Suprapubic skin (tissue), 4 donors: ENCODE results near the gene DSCAM. TPM values are rescaled to one million over a fixed set of nuclear protein-coding genes. Genes with fewer than 3 reads are reported as not detected.

Experiments used
- DNase-seq, 2 donors: peaks; one replicate each; pipeline ENCODE4 v3.0.0-alpha.2; 2019; ENCODE audit warnings: low spot score in 2 of 2
- H3K27ac ChIP-seq: fragments of 200-600 bp; sonication (generic); one replicate; pipeline ENCODE4 v1.5.1; 2019
- H3K27me3 ChIP-seq: fragments of 200-600 bp; sonication (generic); one replicate; pipeline ENCODE4 v1.5.1; 2019
- H3K36me3 ChIP-seq: fragments of 200-600 bp; sonication (generic); one replicate; pipeline ENCODE4 v1.5.1; 2019
- H3K4me1 ChIP-seq: fragments of 200-600 bp; sonication (generic); one replicate; pipeline ENCODE4 v1.5.1; 2019
- H3K4me3 ChIP-seq: fragments of 200-600 bp; sonication (generic); one replicate; pipeline ENCODE4 v1.5.1; 2019; ENCODE audit warnings: mild to moderate bottlenecking
- H3K9me3 ChIP-seq: fragments of 200-600 bp; sonication (generic); one replicate; pipeline ENCODE4 v1.5.1; 2019
- CTCF ChIP-seq, 2 donors: fragments of 200-600 bp in 1 of 2; fragments of 450-650 bp in 1 of 2; sonication (generic) in 1 of 2; IDR thresholded peaks; one replicate each; pipeline ENCODE4 v1.5.1; 2016 to 2019; ENCODE audit warnings: antibody characterized with exemption in 2 of 2, mild to moderate bottlenecking in 1 of 2, moderate library complexity in 1 of 2
- EP300 ChIP-seq: sonication (generic); formaldehyde crosslinking; IDR thresholded peaks from one replicate; pipeline ENCODE4 v1.6.1; 2017; ENCODE audit warnings: antibody characterized with exemption
- POLR2A ChIP-seq, 2 donors: fragments of 450-650 bp; IDR thresholded peaks; one replicate each; pipeline ENCODE4 v1.6.1; 2017; ENCODE audit warnings: antibody characterized with exemption in 2 of 2, mild to moderate bottlenecking in 2 of 2, moderate library complexity in 2 of 2
- POLR2AphosphoS5 ChIP-seq, 3 donors: sonication (generic); formaldehyde crosslinking; IDR thresholded peaks; one replicate each; pipeline ENCODE4 v1.6.1; 2017; ENCODE audit warnings: antibody characterized with exemption in 3 of 3
- WGBS: methylation state at CpG from one replicate; pipeline ENCODE4 v1.1.5; 2018; 5-methylcytosine and 5-hydroxymethylcytosine counted together
- total RNA-seq, 4 donors: library from RNA; depleted of rRNA; stranded (reverse); fragments of >200 nt; gene quantifications; one replicate each; pipeline ENCODE4 v1.1.0, GENCODE V29; 2016

Gene DSCAM
- total RNA-seq, 4 donors from 2014 or later = 0.08 TPM; not detected in 3

GRCh38 chr21:40250514-40251294 lies 596.3 kb downstream of the DSCAM start:
- TF ChIP-seq POLR2A (IDR thresholded peaks at IDR 0.05) (no peak), EP300 (no peak), CTCF (IDR thresholded peaks at IDR 0.05) (no peak), POLR2AphosphoS5 (IDR thresholded peaks at IDR 0.05) (no peak)
- Histone ChIP-seq H3K27ac (no peak overlapping the region), H3K4me1 (no peaks in the 10 kb centered on the region), H3K4me3 (no peak overlapping the region), H3K9me3 (peaks cover 5% of the 10 kb centered on the region), H3K36me3 (no peaks in the 10 kb centered on the region), H3K27me3 (no peaks in the 10 kb centered on the region)
- DNase-seq = no peak
- 79% methylated on average over 7 of the region's 7 CpGs for WGBS

- no peak overlapping the region for H3K4me3 ChIP-seq
- 51% methylated on average over 4 of the region's 4 CpGs for WGBS
- no peak overlapping the region for H3K27ac ChIP-seq
- no peaks in the 10 kb centered on the region for H3K36me3 ChIP-seq
- no peaks in the 10 kb centered on the region for H3K4me1 ChIP-seq
- no peak for TF ChIP-seq POLR2AphosphoS5 (IDR thresholded peaks at IDR 0.05)
- no peak for TF ChIP-seq CTCF (IDR thresholded peaks at IDR 0.05)
- no peak for TF ChIP-seq EP300
- no peak for TF ChIP-seq POLR2A (IDR thresholded peaks at IDR 0.05)
- no peaks in the 10 kb centered on the region for H3K27me3 ChIP-seq
- H3K9me3 ChIP-seq = peaks cover 5% of the 10 kb centered on the region
- no peak for DNase-seq
Measured at GRCh38 chr21:40244981-40245380, 602.0 kb downstream of the DSCAM start.

GRCh38 chr21:40243685-40244084 lies 603.3 kb downstream of the DSCAM start:
- Histone ChIP-seq H3K4me1 (no peaks in the 10 kb centered on the region), H3K4me3 (no peak overlapping the region), H3K27me3 (no peaks in the 10 kb centered on the region), H3K36me3 (no peaks in the 10 kb centered on the region), H3K9me3 (peaks cover 5% of the 10 kb centered on the region), H3K27ac (no peak overlapping the region)
- TF ChIP-seq EP300 (no peak), CTCF (IDR thresholded peaks at IDR 0.05) (no peak), POLR2A (IDR thresholded peaks at IDR 0.05) (no peak), POLR2AphosphoS5 (IDR thresholded peaks at IDR 0.05) (no peak)
- 78% methylated on average over 5 of the region's 5 CpGs for WGBS
- no peak for DNase-seq

- WGBS = 87% methylated on average over 3 of the region's 3 CpGs
- no peak for DNase-seq
- Histone ChIP-seq H3K9me3 (peaks cover 1% of the 10 kb centered on the region), H3K27me3 (no peaks in the 10 kb centered on the region), H3K36me3 (no peaks in the 10 kb centered on the region), H3K27ac (no peak overlapping the region), H3K4me3 (no peak overlapping the region), H3K4me1 (no peaks in the 10 kb centered on the region)
- TF ChIP-seq POLR2AphosphoS5 (IDR thresholded peaks at IDR 0.05) = no peak
- TF ChIP-seq POLR2A (IDR thresholded peaks at IDR 0.05) = no peak
- TF ChIP-seq CTCF (IDR thresholded peaks at IDR 0.05) = no peak
- TF ChIP-seq EP300 = no peak
Measured at GRCh38 chr21:40242586-40243265, 604.2 kb downstream of the DSCAM start.

GRCh38 chr21:40235528-40235927 lies 611.4 kb downstream of the DSCAM start:
- no peak overlapping the region for H3K27ac ChIP-seq
- H3K4me3 ChIP-seq = no peak overlapping the region
- H3K4me1 ChIP-seq = no peaks in the 10 kb centered on the region
- no peaks in the 10 kb centered on the region for H3K36me3 ChIP-seq
- no peaks in the 10 kb centered on the region for H3K27me3 ChIP-seq
- DNase-seq = no peak
- WGBS = 71% methylated on average over 5 of the region's 5 CpGs
- no peaks in the 10 kb centered on the region for H3K9me3 ChIP-seq
- TF ChIP-seq EP300 (no peak), CTCF (IDR thresholded peaks at IDR 0.05) (no peak), POLR2AphosphoS5 (IDR thresholded peaks at IDR 0.05) (no peak), POLR2A (IDR thresholded peaks at IDR 0.05) (no peak)
